HG02623 (cell line): ENCODE measurements around the gene PLAGL2.
"Not testable (repeated sequence)": the region's sequence is repeated elsewhere in the genome, so short reads cannot be mapped to it uniquely, and the experiment has no call there.

ENCODE experiments used
- ATAC-seq: cut with Tn5 transposase; IDR thresholded peaks from one replicate; pipeline ENCODE4 v1.9.1; 2021; ENCODE audit warnings: moderate library complexity; ENCODE audit not compliant: unreplicated experiment

Gene PLAGL2, protein sequence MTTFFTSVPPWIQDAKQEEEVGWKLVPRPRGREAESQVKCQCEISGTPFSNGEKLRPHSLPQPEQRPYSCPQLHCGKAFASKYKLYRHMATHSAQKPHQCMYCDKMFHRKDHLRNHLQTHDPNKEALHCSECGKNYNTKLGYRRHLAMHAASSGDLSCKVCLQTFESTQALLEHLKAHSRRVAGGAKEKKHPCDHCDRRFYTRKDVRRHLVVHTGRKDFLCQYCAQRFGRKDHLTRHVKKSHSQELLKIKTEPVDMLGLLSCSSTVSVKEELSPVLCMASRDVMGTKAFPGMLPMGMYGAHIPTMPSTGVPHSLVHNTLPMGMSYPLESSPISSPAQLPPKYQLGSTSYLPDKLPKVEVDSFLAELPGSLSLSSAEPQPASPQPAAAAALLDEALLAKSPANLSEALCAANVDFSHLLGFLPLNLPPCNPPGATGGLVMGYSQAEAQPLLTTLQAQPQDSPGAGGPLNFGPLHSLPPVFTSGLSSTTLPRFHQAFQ

DNA sequence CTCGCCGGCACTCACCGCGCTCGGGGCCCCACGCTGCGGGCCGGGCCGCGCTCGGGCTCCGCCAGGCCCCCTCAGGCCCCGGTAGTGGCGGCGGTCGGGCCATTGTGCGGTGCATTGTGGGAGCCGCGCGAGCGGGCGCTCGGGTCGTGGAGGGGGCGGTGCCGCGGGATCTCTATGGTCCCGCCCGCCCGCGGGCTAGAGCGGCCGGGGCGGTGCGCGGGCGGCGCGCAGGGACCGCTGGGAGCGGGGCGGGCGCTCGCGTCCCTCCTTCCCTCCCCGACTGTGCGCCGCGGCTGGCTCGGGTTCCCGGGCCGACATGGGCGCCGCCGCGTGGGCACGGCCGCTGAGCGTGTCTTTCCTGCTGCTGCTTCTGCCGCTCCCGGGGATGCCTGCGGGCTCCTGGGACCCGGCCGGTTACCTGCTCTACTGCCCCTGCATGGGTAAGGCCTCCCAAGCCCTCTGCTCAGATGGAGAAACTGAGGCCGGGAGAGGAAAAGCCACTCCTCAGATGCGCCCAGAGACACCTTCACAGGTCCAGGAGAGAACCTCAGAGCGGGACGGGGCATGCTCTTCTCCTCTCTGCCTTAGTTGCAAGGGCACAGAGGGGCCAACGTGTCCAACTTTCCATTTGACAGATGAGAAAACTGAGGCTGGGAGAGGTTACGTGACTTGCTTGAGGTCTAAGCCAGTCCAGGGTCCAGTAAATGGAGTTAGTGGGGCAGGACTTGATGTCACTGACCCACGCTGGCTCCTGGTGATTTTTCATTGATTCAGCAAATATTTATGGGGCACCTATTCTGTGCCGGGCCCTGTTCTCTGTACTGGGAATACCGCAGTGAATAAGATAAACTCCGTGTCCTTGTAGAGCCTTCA lies at the start of gene PLAGL2, which contains the start of gene POFUT1:
TSS of gene PLAGL2 (minus strand) at position 118 of the 873 bp plus-strand sequence. CDS start 5,565 bp downstream, outside the sequence.
TSS of gene POFUT1 (plus strand) at position 255 of the 873 bp plus-strand sequence. CDS start at position 317, 62 bp downstream.
- ATAC-seq: peak; percentile 90

DNA sequence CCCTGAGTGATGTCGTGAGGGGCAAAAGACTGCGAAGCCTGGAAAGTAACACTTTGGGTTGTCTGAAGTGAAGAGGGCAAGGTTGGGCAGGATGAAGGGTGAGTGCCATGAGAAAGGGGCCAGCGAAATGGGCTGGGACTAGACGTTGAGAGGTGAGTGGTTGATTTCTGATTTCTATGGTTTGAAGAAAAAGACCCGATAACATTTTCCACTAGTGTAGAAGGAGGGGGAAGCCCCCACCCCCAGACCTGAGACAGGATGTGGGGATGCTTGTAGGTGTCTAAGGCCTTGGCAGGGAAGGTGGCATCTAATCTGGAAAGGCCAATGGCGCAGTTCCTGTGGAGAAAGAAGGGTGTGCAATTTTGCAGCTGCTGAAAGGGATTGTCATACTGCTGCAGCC lies 44.6 kb upstream of the PLAGL2 start:
- no peak for ATAC-seq

DNA sequence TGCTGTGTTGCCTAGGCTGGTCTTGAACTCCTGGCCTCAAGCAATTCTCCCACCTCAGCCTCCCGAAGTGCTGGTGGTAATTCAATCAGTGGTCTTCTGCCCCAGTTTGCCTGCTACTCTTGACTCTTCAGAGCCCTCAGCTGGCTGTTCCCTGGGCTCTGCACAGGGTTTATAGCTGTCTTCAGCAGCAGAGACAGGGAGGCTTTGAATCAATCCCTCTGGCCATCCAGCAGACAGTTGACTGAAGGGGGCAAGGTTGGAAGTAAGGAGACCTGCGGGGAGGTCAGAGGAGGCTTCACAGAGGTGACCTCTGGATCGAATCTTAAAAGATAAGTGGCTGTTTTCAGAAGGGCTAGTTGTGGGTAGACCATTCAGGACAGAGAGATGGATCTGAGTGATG lies 43.9 kb upstream of the PLAGL2 start:
- ATAC-seq: no peak

DNA sequence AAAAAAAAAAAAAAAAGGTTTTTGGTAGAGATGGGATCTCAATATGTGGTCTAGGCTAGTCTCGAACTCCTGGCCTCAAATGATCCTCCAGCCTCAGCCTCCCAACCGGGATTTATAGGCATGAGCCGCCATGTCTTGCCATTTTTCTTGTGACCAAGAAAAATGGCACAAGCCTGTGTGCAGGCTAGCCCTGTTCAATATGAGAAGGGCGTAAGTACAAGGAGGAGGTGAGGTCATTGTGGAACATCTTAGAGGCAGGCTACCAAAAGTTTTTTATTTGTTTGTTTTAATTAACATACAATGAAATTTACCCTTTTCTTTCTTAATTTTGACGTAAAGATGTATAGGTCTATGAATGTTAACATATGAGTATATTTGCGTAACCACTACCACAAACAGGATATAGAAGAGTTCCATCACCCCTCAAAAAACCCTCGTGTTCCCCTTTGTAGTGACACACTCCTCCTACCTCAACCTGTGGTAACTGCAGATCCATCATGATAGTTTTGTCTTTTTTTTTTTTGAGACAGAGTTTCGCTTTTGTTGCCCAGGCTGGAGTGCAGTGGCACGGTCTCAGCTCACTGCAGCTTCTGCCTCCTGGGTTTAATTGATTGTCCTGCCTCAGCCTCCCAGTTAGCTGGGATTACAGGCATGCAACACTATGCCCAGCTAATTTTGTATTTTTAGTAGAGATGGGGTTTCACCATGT lies 41.6 kb upstream of the PLAGL2 start:
- ATAC-seq: no peak

DNA sequence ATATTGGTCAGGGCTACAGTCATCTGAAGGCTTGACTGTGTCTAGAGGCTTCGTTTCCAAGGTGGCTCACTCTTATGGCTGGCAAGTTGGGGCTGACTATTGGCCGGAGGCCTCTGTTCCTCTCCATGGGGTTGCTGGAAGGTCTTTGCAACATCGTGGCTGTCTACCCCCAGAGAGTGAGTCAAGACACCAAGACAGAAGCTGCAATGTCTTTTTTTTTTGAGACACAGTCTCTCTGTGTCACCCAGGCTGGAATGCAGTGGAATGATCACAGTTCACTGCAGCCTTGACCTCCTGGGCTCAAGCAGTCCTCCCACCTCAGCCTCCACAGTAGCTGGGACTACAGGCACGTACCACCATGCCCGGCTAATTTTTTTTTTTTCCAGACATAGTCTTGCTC lies 40.5 kb upstream of the PLAGL2 start:
- no peak for ATAC-seq

DNA sequence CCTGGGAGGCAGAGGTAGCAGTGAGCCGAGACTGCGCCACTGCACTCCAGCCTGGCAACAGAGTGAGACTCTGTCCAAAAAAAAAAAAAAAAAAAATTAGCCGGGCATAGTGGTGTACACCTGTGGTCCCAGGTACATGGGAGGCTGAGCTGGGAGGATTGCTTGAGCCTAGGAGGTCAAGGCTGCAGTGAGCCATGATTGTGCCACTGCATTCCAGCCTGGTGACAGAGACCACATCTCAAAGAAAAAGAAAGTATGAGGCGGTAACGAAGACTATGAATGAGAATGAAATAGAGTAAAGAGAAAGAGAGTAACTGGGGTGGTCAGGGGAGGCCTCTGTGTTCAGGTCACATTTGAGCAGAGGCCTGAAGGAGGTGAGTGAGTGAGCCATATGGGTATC lies 38.7 kb upstream of the PLAGL2 start:
- not testable (repeated sequence) for ATAC-seq

DNA sequence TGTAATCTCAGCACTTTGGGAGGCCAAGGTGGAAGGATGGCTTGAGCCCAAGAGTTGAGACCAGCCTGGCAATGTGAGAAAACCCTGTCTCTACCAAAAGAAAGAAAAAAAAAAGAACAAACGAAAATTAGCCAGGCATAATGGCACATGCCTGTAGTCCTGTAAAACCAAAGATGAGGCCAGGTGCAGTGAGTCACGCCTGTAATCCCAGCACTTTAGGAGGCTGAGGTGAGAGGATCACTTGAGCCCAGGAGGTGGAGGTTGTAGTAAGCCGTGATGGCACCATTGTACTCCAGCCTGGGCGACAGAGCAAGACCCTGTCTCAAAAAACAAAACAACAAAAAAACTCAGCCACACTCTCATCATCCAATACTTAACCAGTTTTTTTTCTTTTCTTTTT lies 37.4 kb upstream of the PLAGL2 start:
- ATAC-seq: no peak

DNA sequence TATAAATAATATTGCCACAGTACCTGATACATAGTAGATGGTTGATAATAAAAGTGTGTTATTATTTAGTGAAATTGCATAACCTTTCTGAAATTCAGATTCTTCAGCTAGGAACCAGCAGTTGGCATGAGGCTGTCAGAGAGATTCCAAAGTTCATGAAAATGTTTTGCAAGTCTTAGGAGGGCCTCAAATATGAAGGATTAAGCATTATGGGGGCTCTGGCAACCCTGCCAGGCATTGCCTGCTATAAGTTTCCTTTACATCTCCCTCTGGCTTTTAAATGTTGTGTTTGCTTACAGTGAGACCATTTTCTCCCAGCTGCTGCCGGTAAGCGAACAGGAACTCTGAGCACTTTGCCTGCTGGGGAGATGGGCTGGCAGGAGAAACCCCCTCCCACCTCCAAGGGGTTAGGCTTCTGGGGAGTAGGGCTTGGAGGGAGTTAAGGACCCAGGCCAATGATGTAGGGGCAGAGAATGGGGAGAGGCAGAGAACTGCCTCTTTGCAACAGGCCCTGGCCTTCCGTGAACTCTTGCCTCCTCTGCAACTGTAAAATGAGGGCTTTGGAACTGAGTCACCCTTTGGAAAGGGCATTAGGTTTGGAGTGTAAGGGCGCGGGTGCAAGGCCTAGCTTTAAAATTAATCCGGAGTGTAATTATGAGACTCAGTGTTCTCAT lies 36.7 kb upstream of the PLAGL2 start:
- ATAC-seq: no peak

DNA sequence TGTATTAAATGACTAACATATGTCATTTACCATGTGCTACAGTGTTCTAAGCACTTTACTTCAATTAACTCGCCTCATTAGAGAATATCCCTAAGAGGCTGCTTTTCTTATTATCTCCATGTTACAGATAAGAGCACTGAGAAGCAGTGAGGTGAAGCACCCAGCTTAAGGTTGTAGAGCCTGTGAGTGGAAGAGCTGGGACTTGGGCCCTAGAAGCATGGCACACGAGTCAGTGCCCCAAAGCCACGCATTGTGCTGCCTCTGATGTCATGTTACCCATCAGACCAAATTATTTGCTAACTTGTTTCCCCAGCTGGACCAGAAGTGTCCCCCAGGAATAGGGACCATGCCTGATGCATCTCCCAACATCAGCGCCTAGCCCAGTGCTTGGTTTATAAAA lies 34.3 kb upstream of the PLAGL2 start:
- ATAC-seq: no peak

DNA sequence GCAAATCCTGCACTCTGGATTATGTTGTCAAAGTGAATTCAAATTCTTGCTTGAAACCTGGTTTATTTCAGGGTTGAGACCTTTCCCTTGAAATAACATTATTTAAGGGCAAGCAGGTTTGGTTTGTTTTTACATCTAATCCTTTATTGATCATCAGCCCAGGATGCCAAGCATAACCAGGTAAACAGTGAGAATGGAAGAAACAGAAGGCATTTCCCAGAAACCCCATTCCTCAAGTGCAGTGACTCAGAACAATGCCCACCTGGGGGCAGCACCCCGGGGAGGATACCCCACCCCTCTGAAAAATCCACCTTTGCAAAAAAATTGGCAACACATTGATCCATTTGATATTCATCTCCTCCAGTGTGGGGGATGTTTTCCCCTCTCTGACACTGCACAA lies 32.7 kb upstream of the PLAGL2 start:
- ATAC-seq: no peak

DNA sequence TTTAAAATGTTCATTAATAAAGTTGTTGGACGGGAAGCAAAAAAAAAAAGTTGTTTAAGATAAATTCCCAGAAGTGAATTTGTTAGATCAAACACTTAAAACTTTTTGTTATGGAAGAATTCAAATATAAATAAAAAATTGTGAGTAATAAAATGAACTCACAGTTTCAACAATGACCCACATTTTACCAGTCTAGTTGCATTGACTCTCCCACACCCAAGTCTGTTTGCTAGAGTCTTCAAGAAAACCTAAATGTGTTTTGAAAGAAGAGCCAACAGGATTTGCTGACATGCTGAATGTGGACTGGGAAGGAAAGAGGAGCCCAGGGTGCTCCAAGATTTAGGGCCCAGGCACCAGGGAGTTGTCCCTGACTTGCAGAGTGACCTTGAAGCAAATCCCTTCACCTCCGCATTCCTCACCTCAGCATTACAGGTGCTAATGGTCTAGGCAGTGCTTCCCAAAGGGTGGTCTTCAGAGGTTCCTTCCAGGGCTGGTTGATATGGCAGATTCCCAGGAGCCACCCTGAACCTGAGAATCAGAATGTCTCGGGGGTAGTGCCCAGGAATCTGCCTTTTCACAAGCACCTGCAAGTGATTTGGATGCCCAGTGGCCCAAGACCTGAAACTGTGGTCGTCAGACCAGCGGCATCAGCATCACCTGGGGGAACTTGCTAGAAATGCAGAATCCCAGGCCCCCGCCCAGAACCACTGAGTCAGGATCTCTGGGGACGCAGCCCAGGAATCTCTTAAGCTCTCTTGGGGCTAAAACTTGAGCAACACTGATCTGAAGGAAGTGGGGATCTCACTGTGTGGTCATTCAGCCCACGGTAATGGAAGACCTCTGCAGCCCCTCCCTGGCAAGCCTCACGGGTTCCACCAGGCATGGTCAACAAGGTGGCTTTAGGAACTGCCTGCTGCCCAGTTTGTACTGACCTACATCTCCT lies 31.2 kb upstream of the PLAGL2 start:
- no peak for ATAC-seq

DNA sequence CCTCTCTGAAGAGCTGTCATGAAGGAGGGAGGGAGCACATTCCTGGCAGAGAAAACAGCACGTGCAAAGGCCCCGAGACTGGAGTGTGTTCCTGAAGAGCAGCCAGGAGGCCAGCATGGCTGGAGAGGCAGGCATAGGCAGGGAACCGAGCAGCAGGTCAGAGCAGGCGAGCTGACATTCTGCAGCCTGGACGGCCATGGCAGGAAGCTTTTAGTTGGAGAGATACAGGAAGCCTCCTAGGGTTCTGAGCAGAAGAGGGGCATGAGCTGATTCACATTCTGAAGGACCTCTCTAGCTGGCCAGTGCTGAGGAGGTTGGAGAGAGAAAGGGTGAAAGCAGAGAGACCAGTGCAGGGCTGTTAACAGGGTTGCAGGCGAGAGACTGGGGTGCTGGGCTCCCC lies 29.9 kb upstream of the PLAGL2 start:
- no peak for ATAC-seq

DNA sequence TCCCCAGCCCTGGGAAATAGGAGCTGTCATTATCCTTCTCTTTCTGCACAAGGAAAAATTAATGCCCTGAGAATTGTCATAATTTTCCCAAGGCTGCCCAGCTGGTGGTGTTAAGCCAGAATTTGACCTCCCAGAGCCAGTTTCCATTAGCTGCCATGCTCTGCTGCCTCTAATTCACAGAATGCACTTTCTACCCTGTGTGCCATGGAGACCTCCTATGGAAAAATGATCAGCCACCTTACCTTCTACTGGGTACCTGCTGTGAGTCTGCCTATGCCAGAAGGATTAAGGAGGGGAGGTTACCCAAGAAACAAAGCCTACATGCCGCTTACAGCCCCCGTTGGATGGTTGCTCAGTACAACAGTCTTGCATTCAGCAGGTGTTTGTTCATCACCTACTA lies 29.3 kb upstream of the PLAGL2 start:
- ATAC-seq: no peak

DNA sequence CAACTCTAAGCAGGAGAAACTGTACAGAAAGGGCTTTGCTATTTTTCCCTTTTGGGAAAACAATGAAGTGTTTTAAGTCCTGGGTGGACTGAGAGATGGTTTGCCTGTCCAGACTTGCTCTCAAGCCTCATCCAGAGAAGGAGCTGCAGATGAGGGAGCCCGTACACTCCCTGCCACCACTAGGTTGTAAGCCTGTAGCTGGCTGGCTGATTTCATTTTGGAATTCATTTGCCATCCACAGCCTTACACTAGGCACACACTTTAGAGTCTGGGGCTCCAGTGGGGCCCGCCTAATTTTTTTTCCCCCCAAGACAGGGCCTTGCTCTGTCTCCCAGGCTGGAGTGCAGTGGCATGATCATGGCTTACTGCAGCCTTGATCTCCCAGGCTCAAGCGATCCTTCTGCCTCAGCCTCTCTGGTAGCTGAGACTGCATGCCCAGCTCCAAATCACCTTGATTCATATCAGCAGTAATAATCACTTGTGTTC lies 28.5 kb upstream of the PLAGL2 start:
- no peak for ATAC-seq

DNA sequence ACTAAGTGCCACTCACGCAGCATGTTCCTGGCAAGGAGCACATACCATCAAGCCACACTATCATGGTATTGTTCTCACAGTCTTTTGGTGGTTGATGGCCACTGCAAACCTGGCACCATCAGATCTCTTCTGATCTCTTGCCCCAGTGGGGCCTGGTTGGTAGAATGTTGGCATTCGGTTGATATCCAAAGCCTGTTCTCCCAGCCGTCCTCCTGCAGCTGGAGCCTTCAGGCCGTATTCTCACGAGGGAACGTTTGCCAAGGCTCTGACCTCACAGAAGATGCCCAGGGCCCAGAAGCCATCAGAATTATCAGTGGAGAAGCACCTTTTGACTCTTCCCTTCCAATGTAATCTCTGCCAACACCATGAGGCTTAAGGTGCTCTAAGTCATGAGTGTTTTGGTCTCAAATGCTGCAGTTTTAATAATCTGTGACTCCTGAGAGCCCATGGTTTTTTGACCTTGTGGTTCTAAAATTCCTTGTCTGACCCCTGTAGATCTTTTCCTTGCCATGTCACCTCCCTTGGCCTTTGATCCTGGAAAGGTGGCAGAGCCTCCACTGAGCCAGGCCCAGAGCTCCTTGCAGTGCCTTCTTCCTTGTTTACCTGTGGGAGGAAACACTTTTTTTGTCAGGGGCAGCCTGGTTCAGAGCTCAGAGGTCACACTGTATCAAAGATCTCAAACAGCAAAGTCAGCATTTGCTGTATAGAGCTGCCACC lies 27.9 kb upstream of the PLAGL2 start:
- no peak for ATAC-seq

DNA sequence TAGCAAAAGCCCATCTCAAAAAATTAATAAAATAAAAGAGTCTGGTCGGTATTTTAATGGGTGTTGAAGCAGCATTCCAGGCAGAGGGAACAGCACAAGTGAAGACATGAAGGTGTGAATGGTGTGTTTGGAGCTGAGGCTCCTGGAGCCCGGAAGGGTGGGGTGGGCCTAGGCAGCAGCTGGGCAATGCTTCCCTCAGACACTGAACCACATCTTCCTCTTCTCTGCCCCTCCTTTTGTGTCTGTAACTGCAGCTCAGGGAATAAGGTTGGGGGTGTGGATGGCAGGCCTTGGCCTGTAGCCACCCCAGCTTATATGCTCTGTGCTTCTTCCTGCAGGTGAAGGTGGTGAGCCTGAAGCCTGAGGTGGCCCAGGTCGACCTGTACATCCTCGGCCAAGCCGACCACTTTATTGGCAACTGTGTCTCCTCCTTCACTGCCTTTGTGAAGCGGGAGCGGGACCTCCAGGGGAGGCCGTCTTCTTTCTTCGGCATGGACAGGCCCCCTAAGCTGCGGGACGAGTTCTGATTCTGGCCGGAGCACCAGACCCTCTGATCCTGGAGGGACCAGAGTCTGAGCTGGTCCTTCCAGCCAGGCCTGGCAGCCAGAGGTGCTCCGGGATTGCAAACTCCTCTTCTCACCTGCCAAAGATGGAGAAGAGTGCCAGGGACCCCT lies 26.7 kb upstream of the PLAGL2 start:
- ATAC-seq: no peak

DNA sequence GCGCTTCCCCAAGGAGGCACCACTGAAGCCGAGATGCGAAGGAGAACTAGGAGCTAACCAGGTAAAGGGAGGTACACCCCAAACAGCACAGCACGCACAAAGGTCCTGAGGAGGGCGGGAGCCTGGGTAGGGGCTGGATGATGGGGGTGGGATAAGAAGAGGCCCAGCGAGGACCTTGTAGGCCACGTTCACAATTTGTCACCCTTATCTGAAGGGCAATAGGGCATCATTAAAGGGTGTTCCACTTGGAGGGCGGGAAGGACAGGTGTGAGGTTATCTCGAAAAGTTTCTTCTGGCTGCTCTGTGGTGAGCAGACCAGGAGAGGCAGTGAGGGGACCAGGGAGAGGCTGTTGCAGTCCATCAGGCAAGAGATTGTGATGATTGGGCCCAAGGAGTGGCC lies 25.7 kb upstream of the PLAGL2 start:
- ATAC-seq: no peak

DNA sequence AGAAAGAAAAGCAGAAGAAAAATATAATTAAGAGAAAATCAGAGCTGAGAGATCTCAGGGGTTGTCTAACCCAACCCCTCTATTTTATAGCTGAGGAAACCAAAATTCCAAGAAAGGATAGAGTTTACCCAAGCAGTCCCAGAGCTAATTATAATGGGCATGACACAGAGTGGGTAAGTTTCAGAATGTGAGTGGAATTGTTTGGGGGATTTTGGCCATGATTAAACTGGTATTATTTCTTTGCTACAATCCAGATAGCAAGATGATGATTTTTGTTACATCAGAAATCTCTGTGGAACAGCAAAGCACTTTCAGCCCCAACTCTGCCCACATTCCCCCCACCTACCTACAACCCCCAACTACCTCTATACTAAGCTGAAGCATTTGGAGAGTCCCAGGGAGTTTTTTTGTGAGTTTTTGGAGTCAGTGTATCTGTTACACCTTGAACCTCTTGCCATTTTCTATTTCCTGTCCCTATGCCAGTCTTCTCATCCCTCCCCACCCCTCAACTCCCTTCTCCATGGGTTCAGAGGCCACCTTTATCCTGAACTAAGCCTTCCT lies 24.9 kb upstream of the PLAGL2 start:
- ATAC-seq: no peak
